LNCAP (cell line): ENCODE data around the gene EPN1.

Source experiments
- TF ChIP-seq, protein P1 (sequence below): fragments of 450-650 bp; IDR thresholded peaks from 2 replicates; pipeline ENCODE4 v1.5.1; 2017; ENCODE audit warnings: mild to moderate bottlenecking

EPN1 gene

DNA sequence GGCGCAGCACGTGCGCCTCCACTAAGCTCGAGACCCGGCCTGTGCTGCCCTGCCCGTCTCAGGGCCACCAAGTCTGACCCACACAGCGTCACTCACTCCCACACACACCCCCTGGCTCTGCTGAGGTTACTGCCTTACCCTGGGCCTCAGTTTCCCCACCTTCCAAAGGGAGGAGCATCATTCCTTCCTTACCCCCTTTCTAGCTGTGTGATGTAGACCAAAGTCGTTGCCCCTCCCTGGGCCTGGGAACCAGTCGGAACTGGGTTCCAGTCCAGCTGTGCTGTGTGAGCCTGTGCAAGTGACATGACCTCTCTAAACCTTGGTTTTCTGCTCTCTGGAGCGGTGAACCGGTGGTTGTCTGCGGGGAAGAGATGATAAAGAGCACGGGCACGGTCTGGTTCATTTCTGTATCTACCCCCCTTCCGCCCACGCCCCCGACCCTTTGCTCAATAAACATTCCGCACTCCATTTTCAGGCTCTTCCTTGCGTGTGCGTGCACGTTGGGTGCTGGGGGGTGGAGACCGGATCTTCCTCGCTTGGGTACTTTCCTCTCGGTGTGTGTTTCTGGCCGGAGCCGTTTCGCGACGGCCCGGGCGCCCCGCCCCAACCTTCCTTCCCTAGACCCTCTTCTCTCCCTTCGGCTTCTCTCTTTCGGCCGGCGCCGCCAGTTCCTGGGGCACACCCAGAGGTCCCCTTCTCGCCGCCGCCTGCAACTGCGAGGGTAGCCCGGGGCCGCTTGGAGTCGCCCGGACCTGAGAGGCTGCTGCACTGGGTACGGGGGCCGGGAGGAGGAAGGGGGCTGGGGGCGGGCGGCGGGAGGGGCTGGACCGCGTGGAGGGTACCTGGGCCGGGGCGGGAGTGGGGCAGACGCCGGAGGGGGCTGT, 31.8 kb upstream of the EPN1 start, which contains the start of gene ZNF581:
TSS of gene ZNF581 (plus strand) at position 647 of the 884 bp plus-strand sequence. CDS start 923 bp downstream, outside the sequence.
- TF ChIP-seq, protein P1, sequence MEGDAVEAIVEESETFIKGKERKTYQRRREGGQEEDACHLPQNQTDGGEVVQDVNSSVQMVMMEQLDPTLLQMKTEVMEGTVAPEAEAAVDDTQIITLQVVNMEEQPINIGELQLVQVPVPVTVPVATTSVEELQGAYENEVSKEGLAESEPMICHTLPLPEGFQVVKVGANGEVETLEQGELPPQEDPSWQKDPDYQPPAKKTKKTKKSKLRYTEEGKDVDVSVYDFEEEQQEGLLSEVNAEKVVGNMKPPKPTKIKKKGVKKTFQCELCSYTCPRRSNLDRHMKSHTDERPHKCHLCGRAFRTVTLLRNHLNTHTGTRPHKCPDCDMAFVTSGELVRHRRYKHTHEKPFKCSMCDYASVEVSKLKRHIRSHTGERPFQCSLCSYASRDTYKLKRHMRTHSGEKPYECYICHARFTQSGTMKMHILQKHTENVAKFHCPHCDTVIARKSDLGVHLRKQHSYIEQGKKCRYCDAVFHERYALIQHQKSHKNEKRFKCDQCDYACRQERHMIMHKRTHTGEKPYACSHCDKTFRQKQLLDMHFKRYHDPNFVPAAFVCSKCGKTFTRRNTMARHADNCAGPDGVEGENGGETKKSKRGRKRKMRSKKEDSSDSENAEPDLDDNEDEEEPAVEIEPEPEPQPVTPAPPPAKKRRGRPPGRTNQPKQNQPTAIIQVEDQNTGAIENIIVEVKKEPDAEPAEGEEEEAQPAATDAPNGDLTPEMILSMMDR: no peak

DNA sequence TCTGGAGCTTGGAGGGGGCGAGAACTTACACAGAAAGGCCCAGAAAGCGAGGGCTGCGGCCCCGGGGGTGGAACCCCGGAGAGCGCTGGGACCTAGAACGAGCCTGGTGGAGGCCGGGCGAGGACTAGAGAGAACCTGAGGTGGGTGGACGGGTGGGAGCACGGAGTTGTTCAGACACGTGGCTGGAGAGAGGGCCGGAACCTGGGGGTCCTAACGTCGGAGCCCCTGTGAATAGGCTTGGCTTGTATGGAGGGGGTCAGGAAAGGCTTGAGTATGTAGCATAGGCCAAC, 31.2 kb upstream of the EPN1 start:
- TF ChIP-seq, protein P1: no peak

DNA sequence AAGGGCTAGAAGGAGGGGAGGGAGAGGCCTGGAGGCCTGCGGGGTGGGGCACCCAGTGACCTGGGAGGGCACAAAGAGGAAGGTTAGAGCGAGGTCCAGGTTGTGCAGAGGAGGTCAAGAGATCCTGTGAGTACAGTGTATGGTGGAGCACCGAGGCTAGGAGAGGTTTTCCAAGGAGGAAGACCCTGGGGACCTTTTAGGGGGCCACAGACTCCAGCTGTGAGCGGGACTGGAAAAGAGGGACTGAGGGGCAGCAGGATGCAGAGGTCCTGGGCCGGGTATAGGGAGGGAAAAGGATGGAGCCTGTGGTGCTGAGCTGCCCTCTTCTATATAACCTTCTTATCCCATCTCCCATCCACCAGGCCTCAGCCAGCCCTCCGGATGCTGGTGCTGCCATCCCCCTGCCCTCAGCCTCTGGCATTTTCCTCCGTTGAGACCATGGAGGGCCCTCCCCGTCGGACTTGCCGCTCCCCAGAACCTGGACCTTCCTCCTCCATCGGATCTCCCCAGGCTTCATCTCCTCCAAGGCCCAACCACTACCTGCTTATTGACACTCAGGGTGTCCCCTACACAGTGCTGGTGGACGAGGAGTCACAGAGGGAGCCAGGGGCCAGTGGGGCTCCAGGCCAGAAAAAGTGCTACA, 30.7 kb upstream of the EPN1 start:
- TF ChIP-seq, protein P1: no peak

DNA sequence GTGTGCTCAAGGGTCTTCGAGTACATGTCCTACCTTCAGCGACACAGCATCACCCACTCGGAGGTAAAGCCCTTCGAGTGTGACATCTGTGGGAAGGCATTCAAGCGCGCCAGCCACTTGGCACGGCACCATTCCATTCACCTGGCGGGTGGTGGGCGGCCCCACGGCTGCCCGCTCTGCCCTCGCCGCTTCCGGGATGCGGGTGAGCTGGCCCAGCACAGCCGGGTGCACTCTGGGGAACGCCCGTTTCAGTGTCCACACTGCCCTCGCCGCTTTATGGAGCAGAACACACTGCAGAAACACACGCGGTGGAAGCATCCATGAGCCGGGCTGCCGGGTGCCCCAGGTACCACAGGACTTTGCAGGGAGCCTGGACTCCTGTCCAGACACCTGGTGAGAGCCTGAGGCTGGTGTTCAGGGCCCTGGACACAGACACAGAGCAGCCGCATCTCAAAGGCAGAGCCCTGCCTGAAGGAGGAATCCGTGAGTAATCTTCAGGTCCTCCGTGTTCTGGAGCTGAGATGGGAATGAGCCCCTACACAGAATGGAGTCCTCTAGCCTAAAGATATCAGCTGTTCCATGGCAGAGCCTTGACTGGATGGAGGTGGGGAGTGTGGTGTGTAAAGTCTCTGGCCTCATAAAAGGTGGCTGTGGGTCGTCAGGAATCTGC, 30.0 kb upstream of the EPN1 start:
- TF ChIP-seq, protein P1: no peak

DNA sequence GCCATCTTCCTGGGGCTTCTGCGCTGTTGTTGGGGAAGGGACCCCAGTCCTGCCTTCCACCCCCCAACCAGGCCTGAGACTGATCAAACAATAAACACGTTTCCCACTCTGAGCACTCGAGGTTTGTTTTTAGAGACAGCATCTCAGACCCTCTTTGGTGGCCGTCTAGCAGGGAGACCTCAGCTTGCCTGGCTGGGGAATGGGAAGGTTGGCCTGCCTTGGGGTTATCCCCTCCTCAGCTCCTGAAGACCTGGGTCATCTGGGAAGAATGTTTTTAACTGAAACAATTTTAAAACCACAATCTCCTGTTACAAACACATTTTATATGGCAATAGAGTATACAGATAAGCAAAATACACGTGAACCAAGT, 29.5 kb upstream of the EPN1 start:
- TF ChIP-seq, protein P1: no peak

DNA sequence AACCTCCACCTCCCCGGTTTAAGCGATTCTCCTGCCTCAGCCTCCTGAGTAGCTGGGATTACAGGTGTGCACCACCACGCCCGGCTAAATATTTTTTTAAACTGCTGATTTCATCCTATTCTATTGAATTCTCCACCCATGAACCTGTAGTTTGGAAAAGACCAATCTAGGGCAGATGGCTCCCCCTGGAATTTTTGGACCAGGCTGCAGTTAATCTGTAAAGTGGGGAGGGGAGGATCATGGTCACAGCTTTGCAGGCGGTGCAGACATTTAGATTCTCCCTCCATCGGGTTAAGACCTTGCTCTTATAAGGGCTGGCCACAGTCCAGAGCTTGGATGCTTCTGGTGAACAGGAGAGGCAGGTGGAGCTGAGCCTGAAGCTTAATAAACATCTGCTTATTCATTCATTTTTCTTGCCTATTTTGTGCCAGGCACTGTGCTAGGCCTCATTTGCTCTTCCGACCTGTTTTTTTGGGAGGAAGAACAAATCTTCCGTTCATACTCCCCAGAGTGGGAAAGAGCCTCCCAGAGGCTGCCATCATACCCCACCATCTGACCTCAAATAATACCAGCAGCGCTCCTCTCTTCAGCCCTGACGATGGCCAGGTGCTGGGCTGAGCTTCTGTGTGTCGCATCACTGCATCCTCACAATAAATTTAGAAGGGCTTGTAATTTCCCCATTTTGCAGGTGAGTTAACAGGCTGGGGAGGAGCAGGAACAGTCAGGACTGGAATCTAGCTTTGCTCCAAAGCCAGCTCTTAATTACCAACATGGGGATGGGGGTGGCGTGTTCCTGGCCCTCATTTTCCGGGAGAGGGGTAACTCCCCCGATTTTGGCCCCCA, 27.9 kb upstream of the EPN1 start:
- TF ChIP-seq, protein P1: no peak
